ENCODE results near the gene RRAS.

RRAS gene

DNA sequence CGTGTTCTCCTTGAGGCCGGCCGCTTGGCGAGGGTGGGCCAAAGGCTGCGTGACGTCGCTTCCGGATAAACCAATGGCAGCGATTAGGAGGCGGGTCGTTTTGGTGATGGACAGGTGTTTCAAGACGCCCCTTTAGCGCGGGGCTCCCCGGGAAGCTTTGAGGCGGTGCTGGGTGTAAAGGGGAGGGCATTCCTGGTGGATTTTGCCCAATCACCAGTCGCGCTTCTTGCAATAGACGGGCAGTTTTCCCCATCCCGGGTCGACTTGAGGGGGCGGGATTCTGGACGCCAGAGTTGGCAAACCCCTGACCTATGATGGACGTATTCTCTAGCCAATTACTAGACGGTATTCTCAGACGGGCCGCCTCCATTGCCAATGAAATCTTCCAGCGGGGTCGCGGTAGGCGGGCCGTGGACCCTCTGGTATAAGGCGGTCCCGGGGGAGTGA lies 36.9 kb upstream of the RRAS start:
- DNase-seq: peak; percentile 98

DNA sequence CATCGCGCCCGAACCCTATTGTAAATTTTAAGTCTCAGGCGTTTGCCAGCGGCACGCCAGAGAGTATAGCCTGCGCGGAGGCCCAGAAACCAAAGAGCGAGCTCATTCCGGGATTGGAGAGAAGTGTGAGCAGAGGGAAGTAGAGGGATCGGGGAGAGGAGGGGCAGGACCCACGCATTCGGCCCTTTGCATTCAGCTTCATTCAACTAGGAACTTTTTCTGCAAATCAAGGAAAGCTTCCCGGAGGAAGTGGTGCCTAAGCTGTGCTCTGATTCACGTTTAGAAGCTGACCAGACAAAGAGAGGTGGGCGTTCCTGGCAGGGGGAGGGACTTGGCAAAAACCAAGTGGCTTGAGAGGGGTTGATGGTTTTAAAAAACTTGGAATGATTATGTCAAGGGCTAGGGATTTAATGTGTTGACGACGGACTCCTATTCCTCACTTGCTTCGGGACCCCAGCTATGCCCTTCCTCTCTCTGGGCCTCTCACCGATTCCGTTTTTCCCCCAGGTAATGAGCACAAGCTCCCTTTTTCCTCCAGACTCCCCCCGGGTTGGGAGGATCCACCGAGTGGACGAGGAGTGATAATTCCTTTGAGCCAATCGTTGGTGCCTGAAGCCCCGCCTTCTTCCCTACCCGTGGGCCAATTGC lies 36.3 kb upstream of the RRAS start:
- DNase-seq: peak; percentile 69

DNA sequence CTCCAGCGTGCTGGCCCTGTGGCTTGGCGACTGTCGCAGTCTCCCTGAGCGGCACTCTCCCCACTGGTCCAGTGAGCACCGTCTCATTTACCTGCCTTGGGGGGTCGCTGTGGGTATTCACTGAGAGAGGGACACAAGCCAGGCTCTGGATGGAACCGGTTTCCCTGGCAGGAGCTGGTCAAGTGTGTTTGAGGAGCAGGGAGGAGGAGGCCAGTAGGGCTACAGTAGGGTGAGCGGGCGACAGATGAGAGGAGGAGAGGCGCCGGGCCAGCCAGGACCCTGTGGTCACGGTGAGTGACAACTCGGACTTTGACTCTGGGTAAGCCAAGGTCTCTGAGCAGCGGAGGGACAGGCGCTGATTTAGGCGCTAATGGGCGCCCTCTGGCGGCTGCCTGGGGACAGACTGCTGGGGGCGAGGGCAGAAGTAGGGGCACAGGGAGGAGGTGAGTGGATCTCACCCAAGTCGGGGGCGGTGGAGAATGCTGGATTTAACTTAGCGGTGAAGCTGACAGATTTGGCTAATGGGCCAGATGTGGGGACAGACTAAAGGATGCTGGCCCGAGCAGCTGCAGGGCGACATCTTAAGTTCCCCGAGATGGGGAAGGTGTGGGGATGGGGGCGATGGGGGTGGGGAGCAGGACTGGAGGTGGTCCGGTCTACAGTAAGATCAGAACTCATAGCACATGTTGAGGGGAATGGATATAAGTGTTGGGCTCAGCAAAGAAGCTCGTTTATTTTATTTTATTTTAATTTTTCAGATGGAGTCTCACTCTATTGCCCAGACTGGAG lies 32.4 kb upstream of the RRAS start:
- DNase-seq: no peak

DNA sequence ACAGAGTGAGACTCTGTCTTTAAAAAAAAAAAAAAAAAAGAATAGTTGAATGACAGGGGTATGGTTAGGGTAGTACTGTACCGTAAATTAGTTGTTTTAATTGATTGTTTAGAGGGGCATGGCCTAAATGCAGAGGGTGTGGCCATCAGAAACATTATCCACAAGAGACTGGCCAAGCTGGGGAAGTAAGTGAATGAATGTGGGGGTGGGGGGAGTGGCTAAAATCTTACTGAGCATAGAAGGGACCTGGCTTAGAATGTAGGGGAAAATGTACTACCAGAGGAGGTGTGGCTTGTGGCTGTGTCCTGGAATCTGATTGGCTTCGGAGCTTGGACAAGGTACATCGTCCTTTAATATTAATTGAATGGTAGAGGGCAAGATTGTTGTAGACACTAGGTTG lies 29.6 kb upstream of the RRAS start:
- no peak for DNase-seq

DNA sequence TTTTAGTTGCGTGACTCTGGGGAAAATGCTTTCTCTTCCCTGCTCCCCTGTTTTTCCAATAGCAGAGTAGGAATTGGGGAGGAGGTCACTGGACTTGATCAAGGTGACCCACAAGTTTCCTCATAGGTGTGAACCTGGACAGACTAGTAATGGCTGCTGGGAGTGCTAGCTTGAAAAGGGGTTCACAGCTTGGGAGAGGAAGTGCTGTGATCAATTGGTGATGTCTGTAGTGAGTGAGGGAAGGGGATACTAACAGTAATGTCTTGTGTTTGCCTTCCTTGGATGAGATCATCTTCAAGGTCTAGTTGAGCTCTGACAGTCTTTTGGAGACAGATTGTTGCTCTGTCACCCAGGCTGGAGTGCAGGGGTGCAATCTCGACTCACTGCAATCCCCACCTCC lies 27.5 kb upstream of the RRAS start:
- DNase-seq: no peak

DNA sequence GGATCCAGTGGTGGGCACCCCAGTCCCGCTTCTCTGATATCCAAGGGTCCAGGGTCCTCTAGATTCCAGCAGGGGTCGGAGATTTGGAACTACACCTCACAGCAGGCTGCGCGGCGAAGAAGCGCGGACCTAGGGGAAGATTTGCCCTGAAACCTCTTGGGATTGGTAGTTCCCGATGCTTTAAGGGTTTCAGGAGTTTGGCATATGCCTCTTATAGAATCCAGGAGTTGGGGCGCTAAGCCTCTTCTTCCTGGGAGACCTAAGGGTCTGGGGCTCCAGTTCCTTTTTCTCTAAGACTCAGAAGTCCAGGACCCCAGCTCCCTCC lies 26.1 kb upstream of the RRAS start:
- DNase-seq: no peak

DNA sequence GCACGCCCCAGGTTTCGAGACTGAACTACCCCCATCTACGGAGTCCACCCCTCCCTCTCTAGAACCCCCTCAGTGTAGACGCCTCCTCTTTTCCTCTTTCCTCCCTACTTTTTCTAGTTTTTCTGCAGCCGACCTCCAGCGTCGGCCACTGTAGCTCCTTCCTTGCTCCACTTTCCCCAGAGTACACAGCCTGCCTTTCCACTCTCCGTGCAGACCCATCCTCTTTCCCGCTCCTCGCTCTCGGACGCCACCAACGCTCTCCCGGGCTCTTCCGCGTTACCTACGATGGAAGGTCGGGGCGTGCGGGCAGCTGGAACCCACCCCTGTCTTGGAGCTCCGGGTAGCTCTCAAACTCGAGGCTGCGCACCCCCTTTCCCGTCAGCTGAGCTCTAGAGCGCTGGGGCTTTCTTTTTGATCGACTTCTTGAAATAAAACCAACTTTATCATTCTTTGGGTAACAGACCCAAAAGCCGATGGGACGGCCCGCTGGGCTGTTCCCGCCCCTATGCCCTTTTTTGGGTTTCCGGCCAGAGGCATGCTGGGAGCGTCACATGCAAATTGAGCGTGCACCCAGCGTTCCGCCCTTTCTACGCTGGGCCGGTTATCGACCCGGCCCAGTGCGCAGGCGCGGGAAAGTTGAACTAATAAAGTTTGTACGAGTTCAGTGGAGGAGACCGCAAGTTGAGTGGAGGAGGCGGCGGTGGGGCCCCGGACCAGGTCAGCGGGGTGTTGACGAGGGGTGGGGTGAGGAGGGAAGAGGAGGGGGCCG lies 25.6 kb upstream of the RRAS start, which contains the start of the genes BCL2L12 and IRF3:
TSS of gene BCL2L12 (plus strand) at position 583 of the 769 bp plus-strand sequence. CDS start 760 bp downstream, outside the sequence.
TSS of gene IRF3 (minus strand) at position 507 of the 769 bp plus-strand sequence. CDS start 1,019 bp downstream, outside the sequence.
- peak; percentile 92 for DNase-seq

DNA sequence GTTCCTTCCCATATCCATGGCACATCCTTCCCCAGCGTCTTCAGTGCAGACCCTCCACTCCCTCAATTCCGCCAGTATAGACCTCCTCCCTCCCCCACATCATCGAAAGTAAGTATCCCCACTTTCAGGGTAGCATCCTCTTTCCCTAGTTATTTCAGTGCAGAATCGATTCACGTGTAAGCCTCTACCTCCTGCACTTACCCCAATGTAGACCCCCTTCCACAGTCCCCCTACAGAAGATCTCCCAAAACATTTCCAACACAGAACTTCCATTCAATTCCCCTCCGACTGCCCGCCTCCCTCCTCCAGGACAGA lies 25.1 kb upstream of the RRAS start:
- no peak for DNase-seq

DNA sequence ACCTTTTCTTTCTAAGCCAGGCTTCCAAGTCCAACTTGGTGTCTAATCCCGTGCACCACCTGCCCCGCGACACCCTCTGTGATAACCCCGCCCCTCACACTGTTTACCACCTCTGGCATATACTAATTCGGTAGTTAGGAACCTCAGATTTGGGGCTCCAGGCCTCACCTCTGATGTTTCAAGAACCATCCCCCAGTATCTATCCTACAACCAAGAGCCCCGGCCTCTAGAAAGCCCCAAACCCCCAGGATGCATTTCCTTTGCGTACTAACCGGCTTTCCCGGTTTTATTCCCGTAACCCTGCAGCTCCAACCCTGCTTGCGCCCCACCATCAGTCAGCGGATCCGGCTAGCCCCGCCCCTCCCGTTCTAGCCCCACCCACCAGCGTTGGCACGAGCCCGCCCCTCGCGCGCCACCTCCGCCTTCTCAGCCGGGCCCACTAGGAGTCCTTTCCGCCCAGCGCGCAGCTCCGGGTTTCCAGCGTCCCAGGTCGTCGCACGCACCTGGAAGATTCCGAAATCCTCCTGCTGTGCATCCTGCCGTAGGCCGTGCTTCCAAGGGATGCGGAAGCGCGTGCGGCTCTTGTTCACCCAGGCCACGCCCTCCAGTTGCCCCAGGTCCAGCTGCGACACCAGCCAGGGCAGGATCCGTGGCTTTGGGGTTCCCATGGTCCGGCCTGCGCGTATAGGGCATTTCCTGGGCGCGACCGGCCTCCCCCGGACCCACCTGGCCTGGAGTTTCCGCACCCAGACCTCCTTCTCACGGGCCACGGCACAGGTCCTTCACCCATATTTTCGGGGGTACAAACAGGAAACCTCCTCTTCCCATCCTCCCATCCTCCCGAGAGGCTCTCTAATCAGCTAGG lies 24.5 kb upstream of the RRAS start:
- peak; percentile 44 for DNase-seq

DNA sequence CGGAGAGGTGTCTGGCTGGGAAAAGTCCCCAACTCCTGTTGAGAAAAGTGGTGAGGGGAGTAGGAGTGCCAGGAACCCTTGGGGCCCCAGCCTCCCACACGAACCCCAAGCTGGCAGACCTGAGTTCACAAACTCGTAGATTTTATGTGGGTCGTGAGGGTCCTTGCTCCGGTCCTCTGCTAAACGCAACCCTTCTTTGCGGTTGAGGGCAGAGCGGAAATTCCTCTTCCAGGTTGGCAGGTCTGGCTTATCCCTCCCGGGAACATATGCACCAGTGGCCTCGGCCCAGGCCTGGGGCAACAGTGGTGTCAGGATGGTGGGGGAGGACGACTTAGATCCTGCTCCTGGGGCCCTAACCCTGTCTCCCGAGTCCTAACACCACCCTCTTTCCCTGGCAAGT lies 23.3 kb upstream of the RRAS start:
- no peak for DNase-seq

DNA sequence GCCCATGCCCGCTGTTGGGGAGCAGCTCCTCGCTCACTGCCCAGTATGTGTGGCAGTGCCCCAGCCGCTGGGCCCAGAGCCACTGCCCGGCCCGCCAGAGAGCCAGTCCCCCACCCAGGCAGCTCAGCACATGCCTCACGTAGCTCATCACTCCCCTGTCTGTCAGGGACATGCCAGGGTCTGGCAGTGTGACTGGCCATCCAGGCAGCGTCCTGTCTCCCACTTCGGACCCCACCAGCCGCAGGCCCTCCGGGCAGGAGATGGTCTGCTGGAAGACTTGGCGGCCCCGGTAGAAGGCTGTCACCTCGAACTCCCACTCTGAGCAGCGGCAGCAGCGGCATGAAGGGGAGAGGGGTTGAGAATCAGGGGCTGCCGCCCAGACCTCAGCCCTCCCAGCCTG lies 22.1 kb upstream of the RRAS start:
- no peak for DNase-seq

DNA sequence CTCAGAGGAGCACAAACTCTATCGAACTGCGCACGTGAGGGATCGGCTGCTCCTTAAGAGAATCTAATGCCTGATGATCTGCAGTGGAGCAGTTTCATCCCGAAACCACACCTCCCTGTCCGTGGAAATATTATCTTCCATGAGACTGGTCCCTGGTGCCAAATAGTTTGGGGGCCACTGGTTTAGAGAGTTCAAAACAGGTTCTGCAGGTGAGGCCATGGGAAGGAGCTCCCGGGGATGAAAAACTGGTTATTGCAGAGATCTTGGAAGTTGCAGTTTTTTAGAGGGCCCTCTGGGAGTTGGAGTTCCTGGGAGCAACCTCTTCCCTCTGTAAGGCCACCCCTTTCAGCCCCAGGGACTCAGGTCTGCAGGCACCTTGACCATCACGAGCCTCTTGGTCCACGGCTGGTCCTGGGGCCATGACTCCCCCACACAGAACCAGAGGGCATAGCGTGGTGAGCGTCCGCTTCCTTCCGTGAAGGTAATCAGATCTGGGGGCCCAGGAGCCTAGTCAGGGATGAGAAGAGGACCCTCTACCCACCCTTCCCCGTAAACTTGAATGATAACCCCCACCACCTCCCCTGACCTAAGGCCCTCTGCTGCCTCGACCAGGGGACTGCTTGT lies 20.5 kb upstream of the RRAS start:
- DNase-seq: no peak

DNA sequence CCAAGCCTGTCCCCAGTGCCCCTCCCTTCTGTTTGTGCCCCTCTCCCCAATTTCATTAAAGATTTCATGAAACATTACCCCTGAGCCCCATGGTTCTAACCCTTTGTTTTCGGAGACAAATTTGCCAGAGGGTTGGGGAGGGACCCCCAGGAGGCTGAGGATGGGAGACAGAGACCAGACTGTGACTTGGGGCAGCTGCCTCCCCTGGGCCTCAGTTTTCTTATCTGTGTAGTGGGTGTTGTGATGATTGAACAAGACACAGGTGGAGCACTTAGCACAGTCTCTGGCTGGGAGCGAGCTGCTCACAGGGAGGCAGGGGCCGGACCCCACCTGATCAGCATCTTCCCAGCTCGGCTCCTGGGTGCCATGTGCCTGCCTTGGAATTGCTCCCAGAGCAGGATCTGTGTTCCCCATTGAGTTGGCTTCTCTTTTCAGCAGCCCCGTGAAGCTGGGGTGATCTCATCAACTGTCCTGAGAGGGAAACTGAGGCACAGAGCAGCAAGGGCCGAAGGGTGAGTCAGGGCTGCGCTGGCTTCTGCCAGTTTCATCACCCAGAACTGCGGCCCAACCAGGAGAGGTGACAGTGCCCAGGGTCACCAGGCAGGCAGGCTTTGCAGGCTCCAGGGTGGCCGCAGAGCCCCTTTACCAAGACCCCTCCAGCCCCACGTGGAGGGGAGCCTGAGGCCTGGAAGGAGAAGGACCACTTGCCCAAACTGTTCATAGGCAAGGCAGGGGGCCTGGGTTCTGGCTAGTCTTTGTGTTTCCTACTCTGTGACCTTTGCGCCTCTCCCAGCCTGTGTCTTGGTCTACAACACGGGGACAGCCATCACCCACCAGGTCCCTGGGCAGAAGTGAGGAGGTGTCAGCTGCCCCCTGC lies 18.9 kb upstream of the RRAS start:
- no peak for DNase-seq

DNA sequence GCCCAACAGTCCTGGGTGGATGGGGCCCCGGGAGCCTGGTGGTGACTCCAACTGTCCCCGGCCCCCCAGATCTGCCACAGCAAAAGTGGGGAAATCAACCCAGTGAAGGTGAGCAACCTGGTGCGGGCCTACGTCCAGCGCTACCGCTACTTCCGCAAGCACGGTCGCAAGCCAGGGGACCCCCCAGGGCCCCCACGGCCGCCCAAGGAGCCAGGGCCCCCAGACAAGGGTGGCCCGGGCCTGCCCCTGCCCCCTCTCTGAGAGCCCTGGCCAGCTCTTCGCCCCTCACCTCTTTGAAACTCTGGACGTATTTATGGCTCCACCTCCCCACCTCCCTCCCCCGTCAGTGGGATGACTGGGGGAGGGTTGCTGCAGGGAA lies 18.2 kb upstream of the RRAS start:
- no peak for DNase-seq

DNA sequence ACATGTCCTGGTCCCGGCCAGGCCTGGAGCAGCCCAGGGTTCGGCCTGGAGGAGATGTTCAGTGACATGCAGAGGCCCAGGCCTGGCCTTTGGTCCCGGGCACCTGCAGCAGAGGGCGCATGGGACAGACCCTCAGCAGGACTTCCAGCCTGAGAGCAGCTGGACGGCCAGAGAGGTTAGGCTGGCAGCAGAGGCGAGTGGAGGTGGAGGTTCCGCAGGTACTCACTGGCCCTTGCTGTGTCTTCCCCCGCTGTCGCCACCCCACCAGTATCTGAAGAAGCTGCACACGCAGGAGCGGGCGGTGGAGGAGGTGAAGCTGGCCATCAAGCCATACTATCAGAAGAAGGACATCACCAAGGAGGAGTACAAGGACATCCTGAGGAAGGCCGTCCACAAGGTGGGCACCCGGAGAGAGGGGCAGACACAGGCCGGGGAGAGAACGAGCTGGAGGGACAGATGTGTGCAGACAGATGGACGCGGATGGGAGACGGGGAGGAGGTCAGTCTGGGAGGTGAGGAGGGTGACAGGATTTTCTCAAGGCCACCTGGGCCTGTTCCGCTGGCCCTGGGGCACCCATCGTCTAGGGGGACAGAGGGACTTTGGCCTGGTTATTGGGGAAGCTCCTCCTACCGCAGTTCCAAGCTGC lies 17.7 kb upstream of the RRAS start:
- DNase-seq: no peak

DNA sequence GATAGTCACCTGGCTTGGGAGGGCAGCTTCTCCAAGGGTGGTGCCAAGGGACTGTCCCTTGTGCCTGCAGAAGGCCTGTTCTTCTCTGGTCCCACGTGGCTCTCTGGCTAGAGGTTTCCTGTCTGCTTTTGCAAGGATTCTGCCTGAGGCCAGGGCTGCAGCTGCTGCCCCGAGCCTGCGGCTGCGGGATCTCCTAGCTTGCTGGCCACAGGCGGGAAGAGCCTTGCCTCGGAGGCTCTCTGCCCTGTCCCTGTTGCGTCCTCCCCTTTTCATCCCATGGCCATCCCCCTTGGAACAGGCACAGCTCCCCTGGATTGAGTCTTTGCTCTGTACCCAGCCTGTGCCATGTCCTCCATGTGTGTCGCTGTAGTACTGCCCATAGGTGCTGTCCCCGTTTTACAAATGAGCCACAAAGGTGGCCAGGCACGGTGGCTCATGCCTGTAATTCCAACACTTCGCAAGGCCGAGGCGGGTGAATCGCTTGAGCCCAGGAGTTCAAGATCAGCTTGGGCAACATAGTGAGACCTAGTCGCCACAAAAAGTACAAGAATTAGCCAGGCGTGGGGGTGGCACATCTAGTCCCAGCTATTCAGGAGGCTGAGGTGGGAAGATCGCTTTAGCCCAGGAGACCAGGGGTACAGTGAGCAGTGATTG lies 16.6 kb upstream of the RRAS start:
- DNase-seq: no peak

DNA sequence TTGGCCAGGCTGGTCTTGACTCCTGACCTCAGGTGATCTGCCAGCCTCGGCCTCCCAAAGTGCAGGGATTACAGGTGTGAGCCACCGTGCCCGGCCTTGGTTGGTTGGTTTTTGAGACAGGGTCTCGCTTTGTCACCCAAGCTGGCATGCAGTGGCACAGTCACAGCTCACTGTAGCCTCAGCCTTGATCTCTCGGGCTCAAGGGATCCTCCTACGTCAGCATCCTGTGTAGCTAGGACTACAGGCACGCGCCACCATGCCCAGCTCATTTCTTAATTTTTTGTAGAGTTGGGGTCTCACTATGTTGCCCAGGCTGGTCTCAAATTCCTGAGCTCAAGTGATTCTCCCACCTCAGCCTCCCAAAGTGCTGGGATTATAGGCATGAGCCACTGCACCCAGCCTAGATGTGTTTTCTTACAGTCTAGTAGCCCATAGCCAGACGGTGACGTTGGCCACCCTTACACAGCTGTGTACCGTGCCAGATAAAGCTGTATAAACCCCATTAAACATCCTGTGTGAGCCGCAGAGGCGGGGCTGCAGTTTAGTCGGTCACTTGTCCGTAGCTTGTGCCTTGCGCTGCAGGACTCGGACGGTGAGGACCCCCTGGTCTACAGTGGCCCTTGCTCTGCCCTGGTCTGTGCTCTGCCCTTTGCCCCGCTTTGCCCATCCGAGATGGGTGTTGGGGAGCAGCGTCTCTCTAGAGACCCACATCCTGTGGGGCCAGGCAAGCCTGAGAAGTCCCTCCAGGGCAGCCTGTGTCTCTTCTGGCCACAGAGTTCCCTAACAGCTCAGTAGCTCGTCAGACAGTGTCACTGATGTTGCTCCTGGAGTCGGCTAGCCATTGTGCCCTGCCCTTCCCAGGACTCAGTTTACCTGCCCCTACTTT lies 15.9 kb upstream of the RRAS start:
- no peak for DNase-seq

DNA sequence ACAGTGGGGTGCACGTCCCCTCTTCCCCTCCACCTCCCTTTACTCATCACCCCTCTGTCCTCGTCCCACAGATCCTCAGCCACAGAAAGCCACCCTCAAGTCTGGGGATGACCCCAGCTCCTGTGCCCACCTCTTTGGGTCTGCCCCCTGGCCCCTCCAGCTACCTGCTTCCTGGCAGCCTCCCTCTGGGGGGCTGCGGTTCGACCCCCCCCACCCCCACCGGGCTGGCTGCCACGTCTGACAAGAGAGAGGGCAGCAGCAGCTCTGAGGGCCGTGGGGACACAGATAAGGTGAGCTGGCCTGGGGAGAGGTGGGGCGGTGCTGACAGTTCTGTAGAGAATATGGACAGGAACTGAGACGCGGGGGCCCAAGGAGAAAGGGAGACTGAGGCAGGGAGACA lies 14.6 kb upstream of the RRAS start:
- no peak for DNase-seq

DNA sequence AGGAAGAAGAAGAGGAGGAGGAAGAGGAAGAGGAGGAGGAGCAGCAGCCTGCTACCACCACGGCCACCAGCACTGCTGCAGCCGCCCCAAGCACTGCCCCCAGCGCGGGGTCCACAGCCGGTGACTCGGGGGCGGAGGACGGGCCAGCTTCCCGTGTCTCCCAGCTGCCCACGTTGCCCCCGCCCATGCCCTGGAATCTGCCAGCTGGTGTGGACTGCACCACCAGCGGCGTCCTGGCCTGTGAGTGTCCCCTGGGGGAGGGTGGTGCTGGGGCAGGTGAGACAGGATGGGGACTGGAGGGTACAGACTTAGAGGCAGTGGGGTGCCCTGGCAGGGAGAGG lies 13.5 kb upstream of the RRAS start:
- DNase-seq: no peak

Data from GOT3 (cell line).